Measurements from ENCODE around the gene KIF17.

GRCh38 chr1:20681999-20682398, 35.8 kb downstream of the KIF17 start:
- TF ChIP-seq EZH2phosphoT487 (IDR thresholded peaks at IDR 0.05; ENCODE audit: borderline replicate concordance, low read length): no peak
- no peak for TF ChIP-seq CTCF (IDR thresholded peaks at IDR 0.05; ENCODE audit: low read depth, low read length, poor library complexity, severe bottlenecking)

Data from DOHH2 (cell line).